Astrocyte (in vitro differentiated cells and primary cell): ENCODE results near the gene RGS2. TPM values are rescaled to one million over a fixed set of nuclear protein-coding genes. Genes with fewer than 3 reads are reported as not detected.

Experiments
- DNase-seq: peaks from one replicate; pipeline ENCODE4 v3.0.0-alpha.2; 2010; ENCODE audit warnings: low read depth
- FAIRE-seq: peaks from 2 replicates; lab custom pipeline; 2011; peaks lifted over from hg19 to GRCh38; lab: Jason Lieb, UNC
- H2AFZ ChIP-seq: 2 replicates; pipeline ENCODE4 v1.6.0; 2012; ENCODE audit warnings: low read depth, low read length, inconsistent platforms
- H3K27ac ChIP-seq: 2 replicates; pipeline ENCODE4 v1.5.1; 2011; ENCODE audit warnings: low read depth, low read length, inconsistent platforms
- H3K27me3 ChIP-seq: 2 replicates; pipeline ENCODE4 v1.6.0; 2011; ENCODE audit warnings: low read length, inconsistent platforms; ENCODE audit not compliant: insufficient read depth
- H3K36me3 ChIP-seq: 2 replicates; pipeline ENCODE4 v1.5.1; 2011; ENCODE audit warnings: low read length, inconsistent platforms; ENCODE audit not compliant: insufficient read depth
- H3K4me1 ChIP-seq: 2 replicates; pipeline ENCODE4 v1.5.1; 2011; ENCODE audit warnings: low read length, inconsistent platforms; ENCODE audit not compliant: insufficient read depth
- H3K4me2 ChIP-seq: 2 replicates; pipeline ENCODE4 v1.6.0; 2012; ENCODE audit warnings: low read length, inconsistent platforms
- H3K4me3 ChIP-seq: 2 replicates; pipeline ENCODE4 v1.5.1; 2011; ENCODE audit warnings: low read depth, mild to moderate bottlenecking, low read length, inconsistent platforms; ENCODE audit not compliant: insufficient read depth
- H3K79me2 ChIP-seq: 2 replicates; pipeline ENCODE4 v1.6.0; 2012; ENCODE audit warnings: mild to moderate bottlenecking, low read length, inconsistent platforms; ENCODE audit not compliant: insufficient read depth
- H3K9ac ChIP-seq: 2 replicates; pipeline ENCODE4 v1.6.0; 2012; ENCODE audit warnings: mild to moderate bottlenecking, low read length, inconsistent platforms
- H3K9me3 ChIP-seq: 2 replicates; pipeline ENCODE4 v1.5.1; 2012; ENCODE audit warnings: low read depth, mild to moderate bottlenecking, low read length, inconsistent platforms; ENCODE audit not compliant: insufficient read depth
- H4K20me1 ChIP-seq: 2 replicates; pipeline ENCODE4 v1.6.0; 2012; ENCODE audit warnings: low read length, inconsistent platforms; ENCODE audit not compliant: insufficient read depth
- H3K27ac Mint-ChIP-seq: one replicate; pipeline ENCODE4 v1.8.0; 2021; ENCODE audit warnings: mild to moderate bottlenecking, mixed read lengths; ENCODE audit not compliant: unreplicated experiment
- H3K27me3 Mint-ChIP-seq: one replicate; pipeline ENCODE4 v1.8.0; 2021; ENCODE audit warnings: low read depth, mixed read lengths; ENCODE audit not compliant: unreplicated experiment
- H3K36me3 Mint-ChIP-seq: one replicate; pipeline ENCODE4 v1.8.0; 2021; ENCODE audit warnings: low read depth, mixed read lengths; ENCODE audit not compliant: unreplicated experiment
- H3K4me1 Mint-ChIP-seq: one replicate; pipeline ENCODE4 v1.8.0; 2021; ENCODE audit warnings: low read depth, mixed read lengths; ENCODE audit not compliant: unreplicated experiment
- H3K4me3 Mint-ChIP-seq: one replicate; pipeline ENCODE4 v1.8.0; 2021; ENCODE audit warnings: mild to moderate bottlenecking, moderate library complexity, mixed read lengths; ENCODE audit not compliant: unreplicated experiment
- H3K9me3 Mint-ChIP-seq: one replicate; pipeline ENCODE4 v1.8.0; 2021; ENCODE audit warnings: mild to moderate bottlenecking, mixed read lengths; ENCODE audit not compliant: unreplicated experiment
- EZH2 ChIP-seq: IDR thresholded peaks from 2 replicates; pipeline ENCODE4 v1.6.1; 2012; ENCODE audit warnings: mild to moderate bottlenecking, low read length, inconsistent platforms; ENCODE audit not compliant: insufficient read depth
- total RNA-seq: library from RNA; stranded (reverse); gene quantifications from 2 replicates; pipeline ENCODE4 v1.2.1, GENCODE V29; 2021
- TF ChIP-seq, protein P1 (sequence below): IDR thresholded peaks from 2 replicates; pipeline ENCODE4 v1.5.1; 2011; ENCODE audit warnings: low read depth, mild to moderate bottlenecking, inconsistent platforms, low read length, moderate library complexity; ENCODE audit not compliant: insufficient read depth

The RGS2 gene
- total RNA-seq, 1 donor from 2014 or later: 10.5 TPM

GRCh38 chr1:192807211-192808162 is 1.4 kb upstream of the RGS2 start:
- FAIRE-seq (no peak), DNase-seq (peak; percentile 68)
- Mint-ChIP-seq H3K9me3 (no peaks in the 10 kb centered on the region), H3K4me1 (peaks cover 17% of the 10 kb centered on the region), H3K36me3 (peaks cover 3% of the 10 kb centered on the region), H3K27ac (peak overlapping the region; percentile 75), H3K4me3 (peak overlapping the region; percentile 96), H3K27me3 (no peaks in the 10 kb centered on the region)
- Histone ChIP-seq H3K9ac (peak overlapping the region; percentile 92), H3K9me3 (no peaks in the 10 kb centered on the region), H3K27ac (peak overlapping the region; percentile 73), H3K27me3 (no peaks in the 10 kb centered on the region), H3K79me2 (peaks cover 17% of the 10 kb centered on the region), H3K36me3 (peaks cover 16% of the 10 kb centered on the region), H3K4me1 (peaks cover 21% of the 10 kb centered on the region), H3K4me2 (peak overlapping the region; percentile 86), H4K20me1 (peaks cover 27% of the 10 kb centered on the region), H2AFZ (peak overlapping the region; percentile 82), H3K4me3 (peak overlapping the region; percentile 85)
- TF ChIP-seq, protein P1, sequence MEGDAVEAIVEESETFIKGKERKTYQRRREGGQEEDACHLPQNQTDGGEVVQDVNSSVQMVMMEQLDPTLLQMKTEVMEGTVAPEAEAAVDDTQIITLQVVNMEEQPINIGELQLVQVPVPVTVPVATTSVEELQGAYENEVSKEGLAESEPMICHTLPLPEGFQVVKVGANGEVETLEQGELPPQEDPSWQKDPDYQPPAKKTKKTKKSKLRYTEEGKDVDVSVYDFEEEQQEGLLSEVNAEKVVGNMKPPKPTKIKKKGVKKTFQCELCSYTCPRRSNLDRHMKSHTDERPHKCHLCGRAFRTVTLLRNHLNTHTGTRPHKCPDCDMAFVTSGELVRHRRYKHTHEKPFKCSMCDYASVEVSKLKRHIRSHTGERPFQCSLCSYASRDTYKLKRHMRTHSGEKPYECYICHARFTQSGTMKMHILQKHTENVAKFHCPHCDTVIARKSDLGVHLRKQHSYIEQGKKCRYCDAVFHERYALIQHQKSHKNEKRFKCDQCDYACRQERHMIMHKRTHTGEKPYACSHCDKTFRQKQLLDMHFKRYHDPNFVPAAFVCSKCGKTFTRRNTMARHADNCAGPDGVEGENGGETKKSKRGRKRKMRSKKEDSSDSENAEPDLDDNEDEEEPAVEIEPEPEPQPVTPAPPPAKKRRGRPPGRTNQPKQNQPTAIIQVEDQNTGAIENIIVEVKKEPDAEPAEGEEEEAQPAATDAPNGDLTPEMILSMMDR: no peak
- no peak for TF ChIP-seq EZH2

DNA sequence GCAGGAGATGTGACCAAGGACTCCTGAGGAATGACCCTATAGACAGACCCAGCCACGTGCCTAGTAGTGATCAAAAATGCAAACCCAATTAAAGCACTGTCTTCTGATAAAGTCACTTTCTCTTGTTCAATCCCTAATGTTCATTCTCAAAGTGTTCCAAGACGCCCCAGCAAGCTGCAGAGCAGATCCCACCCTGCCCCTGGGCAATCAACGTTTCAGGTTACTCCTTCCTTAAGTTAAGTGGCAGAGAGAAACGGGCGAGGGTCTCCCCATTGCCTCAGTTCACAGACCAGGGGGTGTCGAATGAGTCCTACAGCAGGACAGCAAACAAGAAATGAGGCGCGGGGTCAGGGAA is 699 bp upstream of the RGS2 start:
- H2AFZ ChIP-seq: peak overlapping the region; percentile 82
- peaks cover 21% of the 10 kb centered on the region for H3K4me1 ChIP-seq
- H3K27me3 ChIP-seq: no peaks in the 10 kb centered on the region
- H3K4me3 ChIP-seq: peak overlapping the region; percentile 85
- no peak for FAIRE-seq
- TF ChIP-seq EZH2: no peak
- TF ChIP-seq, protein P1: no peak
- no peaks in the 10 kb centered on the region for H3K9me3 ChIP-seq
- Mint-ChIP-seq H3K4me3 (peak overlapping the region; percentile 96), H3K27ac (peak overlapping the region; percentile 75), H3K9me3 (no peaks in the 10 kb centered on the region), H3K36me3 (peaks cover 3% of the 10 kb centered on the region), H3K4me1 (peaks cover 17% of the 10 kb centered on the region), H3K27me3 (no peaks in the 10 kb centered on the region)
- H3K27ac ChIP-seq: peak overlapping the region; percentile 73
- H3K9ac ChIP-seq: peak overlapping the region; percentile 92
- no peak for DNase-seq
- H3K79me2 ChIP-seq: peaks cover 17% of the 10 kb centered on the region
- peaks cover 27% of the 10 kb centered on the region for H4K20me1 ChIP-seq
- peaks cover 16% of the 10 kb centered on the region for H3K36me3 ChIP-seq
- peak overlapping the region; percentile 86 for H3K4me2 ChIP-seq
